ENCODE measurements around the gene TLR6.

The TLR6 gene, protein sequence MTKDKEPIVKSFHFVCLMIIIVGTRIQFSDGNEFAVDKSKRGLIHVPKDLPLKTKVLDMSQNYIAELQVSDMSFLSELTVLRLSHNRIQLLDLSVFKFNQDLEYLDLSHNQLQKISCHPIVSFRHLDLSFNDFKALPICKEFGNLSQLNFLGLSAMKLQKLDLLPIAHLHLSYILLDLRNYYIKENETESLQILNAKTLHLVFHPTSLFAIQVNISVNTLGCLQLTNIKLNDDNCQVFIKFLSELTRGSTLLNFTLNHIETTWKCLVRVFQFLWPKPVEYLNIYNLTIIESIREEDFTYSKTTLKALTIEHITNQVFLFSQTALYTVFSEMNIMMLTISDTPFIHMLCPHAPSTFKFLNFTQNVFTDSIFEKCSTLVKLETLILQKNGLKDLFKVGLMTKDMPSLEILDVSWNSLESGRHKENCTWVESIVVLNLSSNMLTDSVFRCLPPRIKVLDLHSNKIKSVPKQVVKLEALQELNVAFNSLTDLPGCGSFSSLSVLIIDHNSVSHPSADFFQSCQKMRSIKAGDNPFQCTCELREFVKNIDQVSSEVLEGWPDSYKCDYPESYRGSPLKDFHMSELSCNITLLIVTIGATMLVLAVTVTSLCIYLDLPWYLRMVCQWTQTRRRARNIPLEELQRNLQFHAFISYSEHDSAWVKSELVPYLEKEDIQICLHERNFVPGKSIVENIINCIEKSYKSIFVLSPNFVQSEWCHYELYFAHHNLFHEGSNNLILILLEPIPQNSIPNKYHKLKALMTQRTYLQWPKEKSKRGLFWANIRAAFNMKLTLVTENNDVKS

DNA sequence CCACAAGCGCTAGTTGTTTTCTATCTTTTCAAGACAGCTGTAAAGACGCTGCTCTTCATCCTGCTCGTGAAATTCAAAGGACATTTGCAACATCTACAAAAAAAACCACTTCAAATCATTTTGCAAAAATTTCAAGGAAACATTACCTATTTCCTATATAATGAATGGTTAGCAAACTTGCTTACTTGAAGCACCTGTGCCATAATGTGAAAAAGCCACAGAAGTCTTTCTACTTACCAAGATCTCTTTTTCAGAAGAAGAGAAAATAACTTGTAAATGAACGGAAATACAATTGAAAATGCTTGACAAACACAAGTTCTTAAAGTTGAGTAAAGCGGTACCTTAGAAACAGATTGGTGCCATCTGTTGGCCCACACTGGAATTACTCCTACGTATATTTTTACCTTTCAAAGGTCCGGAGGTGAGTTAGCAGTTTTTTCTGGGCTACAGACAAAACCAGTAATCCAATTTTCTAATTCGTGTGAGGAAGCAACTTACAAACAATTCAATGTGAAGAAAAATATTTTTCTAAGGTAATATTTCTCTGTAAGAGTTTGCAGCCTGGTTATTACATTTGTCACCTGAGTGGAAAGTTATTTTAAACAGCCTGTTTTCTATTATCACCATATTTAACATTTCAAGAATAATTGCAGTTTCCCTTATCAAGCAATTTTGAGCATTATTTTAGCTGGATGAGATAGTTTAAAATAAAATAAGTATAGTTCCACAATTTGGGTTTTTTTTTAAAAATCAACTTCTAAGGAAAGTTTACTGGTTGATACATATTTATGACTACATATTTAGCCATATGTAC is at the start of gene TLR6:
TSS of gene TLR6 (minus strand) at position 294 of the 814 bp plus-strand sequence. CDS start 27,344 bp downstream, outside the sequence.
- peak; percentile 95 for DNase-seq

DNA sequence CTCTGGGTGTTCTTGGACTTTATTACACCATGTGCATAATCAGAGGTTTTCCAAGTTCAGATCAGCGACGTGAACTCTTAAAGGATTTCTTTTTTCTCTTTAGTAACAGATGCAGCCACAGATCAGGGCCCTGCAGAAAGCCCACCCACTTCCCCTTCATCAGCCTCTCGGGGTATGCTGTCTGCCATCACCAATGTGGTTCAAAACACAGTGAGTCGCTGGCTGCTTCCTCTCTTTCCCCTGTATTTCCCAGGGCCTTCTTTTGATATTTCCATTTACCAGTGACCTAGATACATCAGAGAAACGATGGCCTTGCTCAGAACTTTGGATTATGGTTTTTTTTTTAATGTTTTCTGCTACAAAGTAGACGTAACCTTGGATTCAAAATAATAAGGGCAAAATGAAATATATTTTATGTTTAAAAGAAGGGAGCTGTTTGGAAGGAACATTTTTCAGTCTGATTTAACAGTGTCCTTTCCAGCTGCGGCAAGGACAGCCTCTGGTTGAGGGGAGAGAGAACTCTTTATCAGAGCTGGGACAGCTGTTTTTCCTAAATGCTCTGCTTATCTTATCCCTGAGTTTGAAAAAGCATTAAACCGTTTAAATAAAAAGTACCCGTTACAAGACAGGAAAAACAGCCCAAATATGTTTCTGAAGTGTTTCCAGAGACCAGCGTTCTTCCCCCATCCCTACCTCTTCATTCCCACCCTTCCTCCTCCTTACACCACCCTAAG is 49.2 kb upstream of the TLR6 start:
- DNase-seq = no peak

DNA sequence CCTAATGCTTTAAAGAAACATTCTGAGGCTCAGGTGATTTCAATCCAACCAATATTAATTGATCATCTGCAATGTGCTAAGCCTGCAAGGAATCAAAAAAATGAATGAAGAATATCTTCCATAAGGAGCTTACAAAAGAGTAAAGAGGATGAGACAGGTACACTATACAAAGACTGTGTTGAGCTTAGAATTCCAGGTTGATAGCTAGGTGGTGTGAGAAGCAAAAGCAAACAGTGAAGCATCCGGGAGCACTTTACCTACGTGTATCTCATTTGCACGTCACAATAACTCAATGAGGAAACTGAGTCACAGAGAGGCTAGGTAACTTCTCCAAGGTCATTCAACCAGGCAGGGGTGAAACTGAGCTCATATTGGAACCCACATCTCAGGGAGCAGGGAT is 48.1 kb upstream of the TLR6 start:
- DNase-seq = peak; percentile 50

DNA sequence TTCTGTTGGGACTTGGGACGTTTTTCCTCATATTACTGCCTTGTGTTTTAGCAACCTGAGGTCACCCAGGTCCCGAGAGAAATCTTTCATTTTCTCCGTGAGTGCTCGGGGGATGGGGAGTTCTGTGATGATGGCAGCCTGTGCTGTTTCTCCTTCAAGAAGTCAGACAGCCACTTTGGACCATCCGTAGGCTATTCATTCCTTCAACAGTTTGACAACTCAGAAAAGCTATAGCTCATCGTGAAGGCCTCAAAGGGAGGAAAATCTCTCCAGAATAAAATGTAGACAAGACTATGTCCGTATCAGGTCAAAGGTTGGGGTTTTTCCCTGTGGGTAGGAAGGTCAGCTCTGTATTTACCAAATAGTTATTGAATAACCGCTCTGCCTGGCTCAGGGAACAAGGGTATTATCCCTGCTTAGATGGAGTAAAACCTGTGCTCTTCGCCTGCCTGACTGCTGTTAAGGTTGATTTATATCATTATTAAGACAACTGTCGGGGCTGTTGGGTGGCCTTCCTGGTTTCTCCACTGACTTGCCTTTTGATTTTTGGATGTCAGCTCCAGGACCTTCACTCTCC is 47.6 kb upstream of the TLR6 start:
- DNase-seq = peak; percentile 84

DNA sequence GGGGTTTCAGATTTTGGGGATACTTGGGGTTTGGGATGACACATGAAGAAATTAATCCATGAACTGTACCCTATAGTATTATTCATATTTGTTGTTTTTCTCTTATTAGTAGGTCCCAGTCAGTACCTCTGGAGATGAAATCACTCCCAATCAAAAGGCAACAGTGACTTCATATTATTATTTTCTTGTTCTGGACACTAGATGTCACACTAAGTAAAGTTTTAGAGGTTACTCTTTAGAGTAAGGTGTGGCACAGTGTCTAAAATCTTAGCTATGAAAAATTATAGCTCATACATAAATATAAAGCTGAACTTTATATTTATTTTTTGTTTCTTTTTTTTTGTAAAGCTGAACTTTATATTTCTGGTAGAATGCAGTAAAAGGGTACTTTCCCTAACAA is 46.1 kb upstream of the TLR6 start:
- peak; percentile 73 for DNase-seq

DNA sequence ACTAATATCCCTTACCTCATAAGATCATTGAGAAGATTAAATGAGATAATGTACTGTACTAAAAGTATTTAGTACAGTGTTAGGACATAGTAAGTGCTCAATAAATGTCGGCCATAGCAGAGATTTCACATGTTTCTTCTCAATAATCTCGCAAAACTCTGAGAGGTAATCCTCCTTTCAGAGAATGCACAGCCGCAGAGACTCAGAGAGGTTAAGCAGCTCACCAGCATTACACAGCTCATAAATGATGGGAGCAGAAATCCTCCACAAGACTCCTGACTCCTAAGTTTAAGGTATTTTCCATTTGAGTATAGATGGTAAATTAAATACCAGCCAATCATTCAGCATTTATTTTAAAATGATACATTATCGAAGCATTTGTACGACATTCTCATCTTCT is 45.6 kb upstream of the TLR6 start:
- no peak for DNase-seq

DNA sequence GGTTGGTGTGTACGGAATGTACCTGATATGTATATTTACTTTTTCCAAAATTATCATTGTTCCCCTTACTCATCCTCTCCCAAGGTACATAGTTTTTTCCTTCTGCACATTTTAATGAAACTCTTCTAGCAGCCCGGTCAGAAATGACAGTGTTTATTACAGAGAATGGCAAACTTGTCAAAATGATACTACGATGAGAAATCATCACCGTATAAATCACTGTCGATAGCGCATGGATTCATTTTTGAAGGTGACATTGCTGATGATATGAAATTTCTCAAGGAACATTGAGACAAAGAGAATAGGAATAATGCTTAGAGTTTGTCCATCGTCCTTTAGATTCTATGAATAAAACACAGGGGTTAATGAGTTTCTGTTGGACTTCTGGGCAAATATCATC is 41.6 kb upstream of the TLR6 start:
- DNase-seq = no peak

DNA sequence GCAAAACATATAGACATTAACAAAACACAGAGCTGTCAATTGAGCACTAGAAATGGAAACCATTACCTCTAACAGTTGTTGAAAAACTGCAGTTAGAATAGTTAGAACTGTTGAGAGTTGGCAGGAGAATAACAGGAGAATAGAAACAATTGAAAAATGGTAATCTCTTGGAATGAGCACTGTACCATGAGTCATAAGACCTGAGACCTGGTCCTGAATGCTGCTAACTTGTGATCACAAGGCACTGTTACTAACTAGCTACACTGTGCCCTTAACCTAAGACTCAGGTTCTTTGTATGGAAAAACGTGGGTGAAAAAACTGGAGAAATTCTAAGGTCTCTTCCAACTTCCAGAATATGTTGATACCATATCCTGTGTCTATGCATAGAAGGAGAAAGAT is 40.3 kb upstream of the TLR6 start:
- DNase-seq = no peak

DNA sequence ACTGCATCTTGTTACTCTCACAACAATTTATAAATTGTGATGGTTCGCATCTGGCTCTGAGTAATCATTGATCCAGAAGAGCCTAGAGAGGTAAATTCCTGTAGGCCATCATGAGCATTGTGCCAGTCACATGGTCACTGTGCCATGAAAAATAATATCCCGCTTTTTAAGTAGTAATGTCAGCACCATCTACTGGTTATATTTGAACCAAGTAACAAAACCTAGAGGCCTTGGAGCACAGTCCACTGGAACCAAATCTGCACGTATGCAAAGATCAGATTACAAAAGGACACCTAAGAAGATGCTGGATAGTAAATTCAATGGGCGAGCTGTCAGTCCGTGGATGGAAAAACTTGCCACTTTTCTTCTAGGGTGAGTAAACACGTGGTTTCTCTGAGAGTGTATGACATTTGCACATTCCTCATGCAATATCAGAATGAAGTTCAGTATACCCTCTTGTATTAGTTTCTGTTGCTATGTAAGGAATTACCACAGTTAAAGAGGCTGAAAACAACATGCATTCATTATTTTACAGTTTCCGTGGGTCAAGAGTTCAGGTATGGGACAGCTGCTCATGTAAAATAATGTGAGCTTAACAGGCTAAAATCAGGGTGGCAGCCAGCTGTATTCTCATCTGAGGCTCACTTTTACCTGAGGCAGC is 37.8 kb upstream of the TLR6 start:
- peak; percentile 33 for DNase-seq

DNA sequence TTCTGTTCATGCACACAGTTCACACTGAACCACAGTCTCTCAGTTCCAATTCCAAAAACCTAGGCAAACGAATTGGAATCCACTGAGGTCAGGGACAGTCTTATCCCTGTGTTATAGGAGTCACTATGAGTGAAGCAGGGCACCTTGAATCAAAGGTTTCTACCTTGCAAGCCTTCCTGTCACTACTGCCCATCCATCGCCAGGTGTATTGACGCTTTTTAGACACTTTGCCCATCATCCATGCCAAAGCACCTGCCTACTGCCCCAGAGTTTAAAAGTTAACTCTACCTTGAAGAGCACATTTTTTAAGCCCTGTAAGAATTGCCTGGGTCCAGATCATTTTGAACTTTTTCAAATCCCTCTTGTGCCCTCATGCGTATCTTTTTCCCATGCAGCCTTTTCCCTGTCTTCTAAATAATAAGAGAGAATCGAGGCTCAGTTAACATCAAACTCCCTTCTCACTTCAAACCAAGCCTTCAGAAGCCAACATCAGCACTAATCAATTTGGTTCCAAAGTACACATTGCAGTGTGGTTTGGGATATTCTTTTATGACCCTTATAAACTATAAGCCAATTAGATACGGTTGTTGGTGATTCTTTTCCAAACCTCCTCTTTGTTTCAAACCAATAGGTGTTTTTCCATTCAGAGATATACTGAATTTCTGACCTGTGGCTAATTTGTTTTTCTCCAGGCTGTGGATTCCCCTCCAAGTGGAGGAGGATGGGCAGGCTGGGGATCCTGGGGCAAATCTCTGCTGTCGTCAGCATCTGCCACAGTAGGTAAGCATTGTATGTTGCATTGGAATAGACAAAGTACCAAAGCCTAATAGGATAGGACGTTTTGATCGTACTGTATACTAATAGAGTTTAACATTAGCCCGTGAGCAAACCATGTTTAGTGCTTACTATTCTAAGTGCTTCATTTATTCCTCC is 34.7 kb upstream of the TLR6 start:
- DNase-seq = no peak

DNA sequence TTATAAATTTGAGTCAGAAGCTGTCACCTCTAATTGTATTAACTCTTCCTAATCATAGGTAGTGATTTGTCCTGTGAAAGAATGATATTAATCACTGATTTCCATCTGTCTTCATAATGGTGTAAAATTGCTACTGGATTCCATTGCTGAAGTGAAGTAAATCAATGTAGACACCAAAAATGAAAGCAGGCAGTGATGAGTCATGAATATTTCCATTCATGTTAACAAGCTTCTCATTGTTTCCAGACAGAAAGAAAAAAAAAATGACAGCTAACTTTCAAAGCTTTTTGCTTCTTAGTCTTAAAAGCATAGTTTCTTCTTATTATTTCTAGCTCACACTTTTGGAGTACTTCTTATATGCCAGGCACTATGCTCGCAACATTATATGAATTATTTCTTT is 32.5 kb upstream of the TLR6 start:
- peak; percentile 49 for DNase-seq

DNA sequence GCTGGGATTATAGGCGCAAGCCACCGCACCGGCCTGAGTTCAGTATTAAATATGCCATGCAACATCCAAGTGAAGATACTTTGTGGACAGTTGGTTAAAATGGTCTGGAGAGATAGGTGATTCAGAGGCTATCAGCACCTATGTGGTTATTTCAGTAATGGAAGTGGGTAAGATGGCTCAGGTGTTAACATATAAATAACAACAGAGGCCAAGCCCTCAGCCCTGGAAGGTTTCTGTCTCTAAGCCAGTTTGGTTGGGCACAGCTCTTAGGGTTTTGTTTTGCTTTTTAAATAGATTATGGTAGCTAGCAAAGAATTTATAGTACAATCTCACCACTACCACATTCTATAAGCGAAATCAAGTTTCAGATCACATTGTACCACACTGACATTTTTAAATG is 27.6 kb upstream of the TLR6 start:
- DNase-seq = no peak

DNA sequence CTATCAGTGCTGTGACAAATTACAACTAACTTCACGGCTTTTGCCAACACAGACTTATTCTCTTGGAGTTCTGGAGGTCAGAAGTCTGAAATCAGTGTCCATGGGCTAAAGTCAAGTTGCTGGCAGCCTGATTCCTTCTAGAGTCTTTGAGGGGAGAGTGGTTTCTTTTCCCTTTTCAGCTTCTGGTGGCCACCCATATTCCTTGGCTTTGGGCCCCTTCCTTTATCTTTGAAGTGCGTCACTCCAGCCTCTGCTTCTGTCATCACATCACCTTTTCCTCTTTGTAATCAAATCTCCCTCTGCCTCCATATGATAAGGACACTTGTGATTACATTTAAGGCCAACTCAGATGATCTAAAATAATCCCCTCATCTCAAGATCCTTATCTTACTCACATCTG is 20.0 kb upstream of the TLR6 start:
- no peak for DNase-seq

DNA sequence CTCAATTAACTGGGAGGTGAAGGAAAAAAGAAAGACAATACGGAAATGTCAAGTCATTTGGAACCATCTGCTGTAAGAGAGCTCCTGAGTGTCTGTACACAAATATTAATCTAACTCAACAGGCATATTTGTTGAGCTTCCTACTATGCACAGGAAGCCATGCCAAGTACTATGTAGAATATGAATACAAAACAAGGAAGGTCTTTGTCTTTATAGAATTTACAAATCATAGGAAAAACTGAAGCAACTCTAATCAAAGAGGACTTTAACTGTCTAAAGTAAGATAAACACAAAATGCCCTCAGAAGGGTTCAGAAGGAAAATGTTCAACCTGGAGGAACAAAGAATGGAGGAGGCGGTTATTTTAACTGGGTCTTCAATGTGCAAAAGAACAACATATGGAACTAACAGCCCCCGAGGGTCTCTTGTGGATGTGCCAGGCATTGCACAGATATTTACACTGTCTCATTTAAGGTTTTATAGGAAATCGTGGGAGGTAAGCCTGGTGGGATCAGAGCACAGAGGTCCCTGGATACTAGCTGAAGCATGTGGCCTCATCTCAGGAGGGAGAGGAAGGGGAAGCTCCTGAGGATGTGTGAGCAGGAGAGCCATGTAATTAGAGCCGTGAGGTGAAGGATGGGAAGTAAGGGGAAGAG is 16.8 kb upstream of the TLR6 start:
- peak; percentile 85 for DNase-seq

DNA sequence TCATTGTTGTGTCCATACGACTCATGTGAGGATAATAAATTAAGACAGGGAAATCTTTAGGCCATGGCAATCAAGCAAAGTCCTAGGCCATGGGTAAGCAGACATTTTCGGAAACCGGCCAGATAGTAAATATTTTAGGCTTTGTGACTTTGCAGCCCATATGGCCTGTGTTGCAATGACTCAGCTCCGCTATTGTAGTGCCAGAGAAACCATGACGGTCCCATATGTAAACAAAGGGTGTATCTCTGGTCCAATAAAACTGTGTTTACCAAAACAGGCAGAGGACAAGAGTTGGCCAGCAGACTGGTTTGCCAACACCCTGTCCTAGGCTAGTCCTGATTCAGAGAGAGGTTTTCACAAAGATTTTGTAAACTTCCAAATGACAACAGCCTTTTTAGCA is 16.0 kb upstream of the TLR6 start:
- peak; percentile 99 for DNase-seq

DNA sequence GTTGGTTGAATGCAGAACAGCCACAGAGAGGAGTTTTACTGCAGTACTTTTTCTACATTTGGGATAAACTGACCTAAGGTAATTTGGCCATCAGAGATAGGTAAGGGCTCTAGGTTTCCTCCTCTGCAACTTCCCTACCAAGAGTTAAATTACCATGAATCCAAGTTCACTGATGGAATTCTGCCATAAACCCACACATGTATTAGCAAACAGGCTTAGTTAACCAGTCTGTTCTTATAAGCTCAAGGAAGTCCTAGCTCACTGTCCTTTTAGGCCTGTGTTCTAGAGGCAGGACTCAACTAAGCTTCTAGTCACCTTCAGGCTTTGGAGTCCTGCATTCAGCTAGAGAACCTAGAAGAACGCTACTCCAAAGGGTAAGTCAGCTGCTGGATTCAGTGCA is 15.0 kb upstream of the TLR6 start:
- peak; percentile 59 for DNase-seq

DNA sequence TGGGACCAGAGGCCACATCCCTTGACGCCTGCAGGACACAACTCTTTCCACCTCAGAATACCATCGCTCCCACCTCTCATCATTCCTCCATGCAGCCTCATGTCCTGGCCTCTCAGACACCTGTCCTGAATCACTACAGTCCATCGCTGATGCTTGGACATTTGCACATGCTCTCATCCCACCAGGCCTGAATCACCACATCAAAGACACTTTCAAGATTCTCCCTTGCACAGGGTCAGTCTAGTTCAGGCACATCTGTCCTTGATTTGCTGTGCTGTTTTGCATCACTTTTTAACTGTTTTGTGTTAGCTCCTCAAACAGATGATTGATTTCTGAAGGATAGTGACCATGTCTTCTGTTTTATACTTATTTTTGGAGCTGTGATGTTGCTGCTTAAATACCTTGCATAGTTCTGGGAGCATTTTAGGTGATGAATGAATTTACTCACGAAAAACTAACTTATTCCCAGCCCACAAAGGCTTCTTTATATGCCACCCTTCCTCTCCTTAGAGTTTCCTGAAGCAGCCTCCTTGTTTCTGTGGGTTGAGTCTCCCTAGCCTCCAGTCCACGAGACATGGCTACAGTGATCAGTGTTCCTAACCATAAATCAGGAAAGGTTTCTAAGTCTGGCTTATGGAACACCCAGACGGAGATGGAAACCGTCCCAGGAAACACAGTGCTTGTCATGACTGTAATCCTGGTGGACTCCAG is 13.6 kb upstream of the TLR6 start:
- peak; percentile 28 for DNase-seq

DNA sequence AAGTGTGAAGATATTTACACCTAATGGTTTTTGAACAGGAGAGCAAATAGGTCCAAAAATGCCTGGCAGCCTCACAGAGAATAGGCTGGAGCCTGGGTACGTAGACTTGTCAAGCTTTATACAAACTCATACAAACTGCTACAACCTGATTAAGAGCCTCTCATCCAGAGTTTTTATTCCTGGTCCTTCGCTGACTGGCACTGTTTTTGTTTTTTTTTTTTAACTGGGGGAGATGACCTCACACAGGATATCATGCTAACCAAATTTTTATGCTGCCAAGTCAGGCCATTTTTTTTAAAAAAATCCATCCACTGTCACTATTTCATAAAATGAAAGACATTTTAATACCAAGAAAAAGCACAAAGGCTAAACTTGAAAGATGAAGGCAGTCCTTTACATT is 12.9 kb upstream of the TLR6 start:
- no peak for DNase-seq
